Urinary bladder (tissue), 4 donors: ENCODE measurements around the gene PTCH1. TPM values are rescaled to one million over a fixed set of nuclear protein-coding genes. Genes with fewer than 3 reads are reported as not detected.

Experiments used
- DNase-seq: peaks from one replicate; pipeline ENCODE4 v3.0.0-alpha.2; 2015; ENCODE audit errors: extremely low spot score
- H3K27ac ChIP-seq: one replicate; pipeline ENCODE4 v1.5.1; 2013; ENCODE audit warnings: low read depth, mild to moderate bottlenecking, moderate library complexity
- H3K36me3 ChIP-seq: one replicate; pipeline ENCODE4 v1.6.1; 2013; ENCODE audit warnings: mild to moderate bottlenecking, moderate library complexity; ENCODE audit not compliant: insufficient read depth
- H3K4me1 ChIP-seq: one replicate; pipeline ENCODE4 v1.6.1; 2013; ENCODE audit warnings: mild to moderate bottlenecking, moderate library complexity; ENCODE audit not compliant: insufficient read depth
- H3K4me3 ChIP-seq: one replicate; pipeline ENCODE4 v1.5.1; 2013; ENCODE audit warnings: low read depth, low read length
- WGBS: extraction: QIAGEN DNeasy Blood & Tissue Kit; methylation state at CpG from one replicate; pipeline ENCODE4 v1.1.7; 2013; 5-methylcytosine and 5-hydroxymethylcytosine counted together
- polyA plus RNA-seq: library from polyadenylated mRNA; stranded (reverse); fragments of 200-250 nt; gene quantifications from one replicate; pipeline ENCODE4 v1.2.3, GENCODE V29; 2013
- total RNA-seq: library from RNA; depleted of rRNA; stranded (reverse); fragments of >200 nt; gene quantifications from one replicate; pipeline ENCODE4 v1.2.3, GENCODE V29; 2014
- donor health status: healthy with polysubstance abuse.
- donor health status: healthy.

PTCH1 gene
- total RNA-seq (48.0 TPM), polyA plus RNA-seq (30.1 TPM)

DNA sequence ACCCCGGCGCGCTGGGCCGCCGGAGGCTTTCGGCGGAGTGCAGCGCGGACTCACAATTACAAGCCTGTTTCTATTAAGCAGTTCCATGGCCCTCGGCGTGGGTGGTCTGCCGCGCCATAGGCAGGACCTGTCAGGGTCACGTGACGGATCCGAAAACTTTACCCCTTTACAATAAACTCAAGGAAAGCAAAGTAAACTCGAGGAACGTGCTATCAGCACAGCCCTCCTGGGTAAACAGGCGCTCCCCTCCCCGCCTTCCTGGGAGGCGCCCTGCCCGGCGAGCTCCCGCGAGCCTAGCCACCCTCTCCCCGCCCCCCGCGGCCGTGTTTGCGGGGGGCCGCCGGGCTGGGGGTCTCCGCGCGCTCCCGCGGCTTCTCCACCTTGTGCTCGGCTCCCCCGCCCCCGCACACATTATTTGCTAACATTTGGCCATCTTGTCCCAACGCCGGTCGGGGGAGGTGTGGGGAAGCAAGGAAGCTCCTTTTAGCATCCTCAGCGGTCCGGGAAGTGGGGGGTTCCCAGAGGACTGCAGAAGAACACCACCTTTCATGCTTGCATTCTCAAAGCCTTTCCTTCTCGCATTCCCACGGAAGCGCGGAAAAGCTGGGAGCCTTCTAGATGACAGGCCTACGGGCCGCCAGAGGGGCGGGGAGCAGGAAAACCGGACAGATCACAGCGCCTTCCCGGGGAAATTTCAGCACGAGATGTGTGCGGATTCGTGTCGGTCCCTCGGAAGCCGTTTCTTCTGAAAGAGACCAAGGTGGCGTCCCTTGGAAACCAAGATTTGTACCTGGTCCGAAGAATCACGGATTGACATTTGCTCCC lies at the start of gene PTCH1:
PTCH1 (minus strand) TSS at position 238 of the 825 bp plus-strand sequence.
- DNase-seq: no peak
- H3K4me3 ChIP-seq: peak within 1 kb of the TSS; percentile 94
- H3K27ac ChIP-seq: peak within 1 kb of the TSS; percentile 90

DNA sequence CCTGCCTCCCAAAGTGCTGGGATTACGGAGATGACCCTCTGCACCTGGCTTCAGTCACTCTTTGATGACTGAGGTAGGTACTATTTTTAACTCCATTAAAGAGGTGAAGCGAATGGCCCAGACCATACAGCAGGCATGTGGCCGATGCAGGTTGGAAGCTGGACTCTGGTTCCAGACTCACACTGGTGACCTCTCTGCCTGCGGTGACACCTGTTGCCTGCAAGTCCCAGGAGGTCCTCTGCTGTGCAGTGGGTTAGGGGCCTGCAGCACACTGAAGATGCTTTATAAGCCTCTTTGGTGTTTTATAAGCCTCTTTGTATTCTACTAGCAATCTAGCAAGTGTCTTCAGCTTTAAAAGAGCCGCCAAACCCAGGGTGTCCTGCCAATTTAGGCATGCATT lies 49.2 kb upstream of the PTCH1 start:
- 96% methylated on average over 5 of the region's 5 CpGs for WGBS
- H3K36me3 ChIP-seq: no peaks in the 10 kb centered on the region
- no peak overlapping the region for H3K27ac ChIP-seq
- H3K4me3 ChIP-seq: no peak overlapping the region
- H3K4me1 ChIP-seq: no peaks in the 10 kb centered on the region
- DNase-seq: no peak

More for the DNA sequence above, at the start of gene PTCH1:
- no peaks in the 10 kb centered on the region for H3K4me1 ChIP-seq
- H3K36me3 ChIP-seq: no peaks in the 10 kb centered on the region
- WGBS: 2% methylated on average over 64 of the region's 64 CpGs

DNA sequence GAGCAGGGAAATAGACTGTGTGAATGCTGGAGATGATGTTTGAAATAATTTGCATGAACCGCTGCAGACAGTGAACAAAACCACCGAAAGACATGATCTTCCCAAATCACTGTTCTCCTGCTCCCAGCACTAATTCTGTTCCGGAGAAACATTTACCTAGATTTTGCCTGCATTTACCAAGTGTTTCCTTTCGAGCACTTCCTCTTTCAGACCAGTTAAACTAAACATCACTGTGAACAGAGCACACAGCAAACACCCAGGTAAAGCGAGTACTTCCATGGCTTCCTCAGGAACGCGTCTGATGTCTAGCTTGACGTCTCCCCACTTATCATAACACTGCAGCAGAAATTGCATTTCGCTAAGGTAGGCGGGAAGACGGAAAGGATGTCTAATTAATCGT lies 45.1 kb upstream of the PTCH1 start:
- Histone ChIP-seq H3K4me3 (no peak overlapping the region), H3K27ac (no peak overlapping the region), H3K36me3 (no peaks in the 10 kb centered on the region), H3K4me1 (no peaks in the 10 kb centered on the region)
- 84% methylated on average over 12 of the region's 12 CpGs for whole genome bisulfite sequencing
- DNase-seq: no peak

DNA sequence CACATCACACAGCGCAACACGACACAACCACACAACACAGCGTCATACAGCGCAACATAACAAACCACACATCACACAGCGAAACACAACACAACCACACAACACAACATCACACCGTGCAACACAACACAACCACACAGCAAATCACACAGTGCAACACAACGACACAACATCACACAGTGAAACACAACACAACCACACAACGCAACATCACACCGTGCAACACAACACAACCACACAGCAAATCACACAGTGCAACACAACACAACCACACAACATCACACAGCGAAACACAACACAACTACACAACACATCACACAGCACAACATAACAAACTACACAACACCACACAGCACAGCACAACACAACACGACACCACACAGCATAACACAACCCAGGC lies 40.4 kb upstream of the PTCH1 start:
- DNase-seq: no peak
- H3K27ac ChIP-seq: no peak overlapping the region
- WGBS: 93% methylated on average over 11 of the region's 11 CpGs
- H3K4me1 ChIP-seq: no peaks in the 10 kb centered on the region
- H3K36me3 ChIP-seq: no peaks in the 10 kb centered on the region
- no peak overlapping the region for H3K4me3 ChIP-seq

DNA sequence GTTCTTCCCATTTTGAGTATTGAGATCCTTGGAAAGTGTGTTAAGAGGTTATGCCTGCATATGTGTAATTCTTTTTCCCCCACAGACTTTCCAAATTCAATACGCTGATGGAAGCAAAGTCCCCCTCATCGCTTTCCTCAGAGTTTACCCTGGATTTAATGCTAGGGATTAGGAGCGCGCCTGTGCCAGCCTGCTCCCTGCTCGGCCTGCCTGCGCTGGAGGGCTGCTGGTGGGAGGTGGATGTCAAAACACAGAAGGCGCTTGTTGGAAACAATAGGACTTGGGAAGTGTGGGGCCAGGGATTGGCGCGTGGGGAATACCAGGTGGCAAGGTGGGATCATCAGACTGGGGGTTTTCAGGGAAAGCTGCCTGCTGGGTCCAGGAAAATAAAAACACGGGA lies 39.8 kb upstream of the PTCH1 start:
- H3K4me3 ChIP-seq: no peak overlapping the region
- no peaks in the 10 kb centered on the region for H3K36me3 ChIP-seq
- no peaks in the 10 kb centered on the region for H3K4me1 ChIP-seq
- DNase-seq: no peak
- WGBS: 39% methylated on average over 10 of the region's 10 CpGs
- no peak overlapping the region for H3K27ac ChIP-seq

DNA sequence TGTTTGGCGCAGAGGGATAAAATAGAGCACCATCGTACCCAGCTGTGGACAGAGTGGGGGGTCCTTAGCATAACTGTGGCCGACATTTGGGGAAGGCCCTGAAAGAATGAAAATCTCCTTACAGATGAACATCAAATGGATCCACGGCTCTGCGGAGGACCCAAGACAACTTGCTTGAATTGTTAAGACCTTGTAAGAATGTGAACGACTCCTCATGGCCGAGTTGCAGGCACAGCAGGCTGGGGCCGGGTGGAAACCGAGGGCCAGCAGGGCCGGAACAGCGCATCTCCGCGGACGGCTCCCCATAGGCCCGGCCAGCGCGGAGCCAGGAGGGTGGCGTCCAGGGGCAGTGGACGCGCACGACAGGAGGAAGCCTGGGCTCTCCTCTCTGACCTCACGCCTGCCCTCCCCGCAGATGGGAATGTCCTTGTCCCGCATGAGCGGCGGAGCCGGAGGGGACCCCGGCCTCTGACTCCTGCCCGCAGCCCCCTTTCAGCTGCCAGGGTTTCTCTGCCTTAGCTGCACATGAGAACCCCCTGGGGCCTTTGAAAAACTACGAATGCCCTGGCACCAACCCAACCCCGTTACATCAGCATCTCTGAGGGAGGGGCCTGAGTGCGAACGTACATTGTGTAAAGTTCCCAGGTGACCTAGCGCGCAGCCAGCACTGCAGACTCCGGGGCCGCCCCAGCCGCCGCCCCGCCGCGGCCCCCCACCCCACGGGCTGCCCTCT lies 36.2 kb upstream of the PTCH1 start:
- no peak overlapping the region for H3K4me3 ChIP-seq
- no peaks in the 10 kb centered on the region for H3K4me1 ChIP-seq
- no peaks in the 10 kb centered on the region for H3K36me3 ChIP-seq
- peak; percentile 21 for DNase-seq
- WGBS: 41% methylated on average over 43 of the region's 43 CpGs
- no peak overlapping the region for H3K27ac ChIP-seq

DNA sequence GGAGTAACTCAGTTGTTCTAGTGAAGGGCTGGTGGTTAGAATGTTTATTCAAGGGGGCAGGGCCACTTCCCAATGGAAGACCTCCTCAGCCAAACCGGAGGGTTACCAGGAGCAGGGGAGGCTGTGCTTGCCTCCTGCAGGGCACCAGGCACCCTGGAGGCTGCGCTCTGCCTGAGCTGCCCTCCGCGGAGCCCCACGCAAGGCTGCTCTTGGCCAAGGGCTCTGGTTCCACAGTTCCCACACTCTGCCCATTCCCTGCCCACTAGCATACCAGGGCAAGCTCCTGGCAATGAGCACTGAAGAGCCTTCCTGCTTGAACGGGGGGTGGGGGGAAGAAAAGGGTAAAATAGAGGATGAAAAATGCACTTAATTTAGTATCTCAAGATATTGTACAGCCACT lies 35.5 kb upstream of the PTCH1 start:
- 88% methylated on average over 6 of the region's 6 CpGs for WGBS
- Histone ChIP-seq H3K27ac (no peak overlapping the region), H3K36me3 (no peaks in the 10 kb centered on the region), H3K4me3 (no peak overlapping the region), H3K4me1 (no peaks in the 10 kb centered on the region)
- no peak for DNase-seq

DNA sequence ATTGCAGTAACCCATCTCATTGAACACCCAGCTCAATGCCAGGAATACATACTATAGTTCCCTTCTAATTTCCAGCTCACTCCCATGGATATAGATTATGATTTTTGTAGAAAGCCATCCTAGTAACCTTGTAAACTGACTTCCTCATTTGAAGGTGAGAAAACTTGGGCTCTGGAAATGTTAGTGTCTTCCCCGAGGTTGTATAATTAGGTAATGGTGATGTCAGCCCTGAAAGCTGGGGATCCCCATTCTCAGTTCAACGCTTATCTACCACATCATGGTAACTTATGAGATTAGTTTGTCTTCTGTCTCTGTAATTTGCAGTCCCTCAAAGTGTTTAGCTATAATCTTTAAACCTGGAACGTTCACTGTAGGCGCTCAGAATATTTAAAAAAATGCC lies 34.6 kb upstream of the PTCH1 start:
- Histone ChIP-seq H3K36me3 (no peaks in the 10 kb centered on the region), H3K4me3 (no peak overlapping the region), H3K4me1 (no peaks in the 10 kb centered on the region), H3K27ac (no peak overlapping the region)
- DNase-seq: no peak
- 90% methylated on average over 4 of the region's 4 CpGs for WGBS

DNA sequence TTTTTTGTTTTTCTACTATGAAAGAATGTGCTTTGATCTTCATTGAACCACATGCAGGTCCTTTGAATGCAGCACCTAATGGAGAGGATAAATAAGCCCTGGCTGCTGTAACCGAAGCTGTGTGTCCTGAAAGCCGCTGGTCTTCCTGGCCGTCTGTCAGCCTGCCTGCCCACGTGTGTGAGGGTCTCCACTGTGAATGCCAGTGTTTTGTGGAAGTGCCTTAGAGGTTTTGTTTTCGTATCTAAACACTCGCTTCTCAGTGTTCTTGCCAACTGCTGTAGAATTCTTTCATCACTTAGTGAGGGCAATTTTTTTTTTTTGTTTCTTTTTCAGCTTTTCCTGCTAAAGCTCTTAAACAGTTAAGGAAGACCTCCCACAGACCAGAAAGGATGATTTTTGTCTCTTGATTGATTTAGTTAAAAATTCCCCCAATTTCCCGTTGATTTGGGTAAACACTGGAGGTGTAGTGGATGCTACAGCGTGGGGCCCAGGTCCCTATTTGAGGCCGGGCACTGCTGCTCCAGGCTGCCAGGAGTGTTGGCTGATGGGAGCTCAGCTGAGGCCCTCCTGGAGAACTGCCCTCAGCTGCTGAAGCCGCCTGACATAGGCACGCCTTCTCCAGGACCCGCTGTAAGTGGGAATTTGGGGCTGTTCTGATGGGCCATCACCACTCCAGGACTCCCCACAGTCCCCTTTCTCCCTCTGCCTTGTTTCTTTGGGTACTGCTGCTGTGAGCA lies 29.2 kb upstream of the PTCH1 start:
- no peaks in the 10 kb centered on the region for H3K36me3 ChIP-seq
- H3K27ac ChIP-seq: no peak overlapping the region
- H3K4me1 ChIP-seq: no peaks in the 10 kb centered on the region
- no peak overlapping the region for H3K4me3 ChIP-seq
- 60% methylated on average over 12 of the region's 12 CpGs for WGBS
- no peak for DNase-seq

DNA sequence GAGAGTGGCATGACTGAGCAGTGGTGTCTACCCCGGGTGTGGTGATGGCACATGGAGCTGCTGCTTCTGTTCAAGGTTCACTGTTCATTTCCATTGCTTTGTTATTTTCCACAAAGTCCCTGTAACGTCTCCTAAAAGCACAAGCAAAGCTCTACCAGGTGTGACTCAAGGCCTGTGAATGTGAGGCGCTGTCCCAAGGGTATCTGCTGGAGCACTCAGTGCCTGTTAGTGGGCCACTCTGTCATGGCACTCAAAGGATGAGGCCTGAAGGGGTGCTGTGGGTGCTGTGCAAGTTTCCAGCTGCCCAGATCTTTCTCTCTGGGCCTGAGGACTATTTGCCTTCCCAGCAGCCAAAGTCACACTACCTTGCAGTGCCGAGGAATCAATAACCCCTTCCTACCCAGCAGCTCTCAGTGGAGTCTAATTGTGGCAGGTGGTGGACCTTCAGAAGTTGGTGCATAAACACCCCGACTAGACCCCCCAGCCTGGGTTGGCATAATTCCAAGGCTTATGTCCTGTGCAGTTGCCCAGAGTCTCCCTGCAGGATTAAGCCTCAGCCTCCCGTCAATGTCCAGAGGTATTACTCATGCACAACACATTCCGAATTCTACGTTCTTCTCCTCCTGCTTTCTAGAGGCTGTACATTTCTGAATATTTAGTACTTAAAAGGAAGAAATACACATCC lies 17.4 kb upstream of the PTCH1 start:
- H3K4me1 ChIP-seq: no peaks in the 10 kb centered on the region
- H3K36me3 ChIP-seq: no peaks in the 10 kb centered on the region
- WGBS: 70% methylated on average over 8 of the region's 8 CpGs
- no peak for DNase-seq
- H3K4me3 ChIP-seq: no peak overlapping the region
- H3K27ac ChIP-seq: no peak overlapping the region

DNA sequence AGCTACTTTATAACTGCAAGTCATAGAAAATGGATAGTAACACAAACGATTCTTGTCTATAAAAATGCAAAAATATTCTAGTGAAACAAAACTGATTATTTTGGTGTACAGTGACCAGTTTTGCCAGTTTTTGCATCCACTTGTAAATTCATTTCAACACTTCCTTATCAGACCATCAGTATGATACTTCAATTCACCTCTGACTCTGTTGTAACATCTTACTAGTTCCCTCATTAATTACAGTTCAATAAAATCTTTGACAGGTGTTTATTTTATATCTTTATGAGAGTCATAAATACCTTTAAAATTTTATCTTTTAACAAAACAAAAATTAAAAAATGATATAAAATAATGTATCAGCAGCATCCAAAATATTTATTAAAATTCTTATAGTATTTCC lies 13.1 kb upstream of the PTCH1 start:
- no peak overlapping the region for H3K4me3 ChIP-seq
- WGBS: 73% methylated on average over 1 of the region's 1 CpG
- no peak overlapping the region for H3K27ac ChIP-seq
- DNase-seq: no peak
- H3K4me1 ChIP-seq: no peaks in the 10 kb centered on the region
- no peaks in the 10 kb centered on the region for H3K36me3 ChIP-seq

DNA sequence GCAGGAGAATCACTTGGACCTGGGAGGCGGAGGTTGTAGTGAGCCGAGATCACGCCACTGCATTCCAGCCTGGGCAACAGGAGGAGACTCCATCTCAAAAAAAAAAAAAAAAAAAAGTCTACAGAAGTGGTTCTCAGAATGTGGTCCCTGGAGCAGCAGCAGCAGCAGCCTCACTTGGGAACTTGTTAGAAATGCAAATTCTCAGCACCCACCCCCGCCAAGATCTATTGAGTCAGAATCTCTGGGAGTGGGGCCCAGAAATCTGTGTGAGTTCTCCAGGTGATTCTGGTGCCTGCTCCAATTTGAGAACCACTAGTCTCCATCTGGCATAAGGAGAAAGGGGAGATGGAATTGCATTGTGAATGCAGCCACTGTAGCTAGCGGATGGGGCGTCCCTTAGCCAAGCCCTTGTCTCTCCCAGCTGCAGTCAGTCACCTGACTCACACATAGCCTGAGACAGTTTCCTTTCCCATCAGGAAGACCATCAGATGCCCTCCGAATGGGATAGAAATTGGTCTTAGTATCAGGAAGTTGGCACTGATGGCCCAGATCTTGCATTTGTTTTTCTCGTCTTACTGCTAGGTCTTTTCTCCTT lies 12.2 kb upstream of the PTCH1 start:
- DNase-seq: no peak
- Histone ChIP-seq H3K27ac (no peak overlapping the region), H3K4me1 (no peaks in the 10 kb centered on the region), H3K36me3 (no peaks in the 10 kb centered on the region), H3K4me3 (no peak overlapping the region)
- WGBS: 85% methylated on average over 8 of the region's 8 CpGs

DNA sequence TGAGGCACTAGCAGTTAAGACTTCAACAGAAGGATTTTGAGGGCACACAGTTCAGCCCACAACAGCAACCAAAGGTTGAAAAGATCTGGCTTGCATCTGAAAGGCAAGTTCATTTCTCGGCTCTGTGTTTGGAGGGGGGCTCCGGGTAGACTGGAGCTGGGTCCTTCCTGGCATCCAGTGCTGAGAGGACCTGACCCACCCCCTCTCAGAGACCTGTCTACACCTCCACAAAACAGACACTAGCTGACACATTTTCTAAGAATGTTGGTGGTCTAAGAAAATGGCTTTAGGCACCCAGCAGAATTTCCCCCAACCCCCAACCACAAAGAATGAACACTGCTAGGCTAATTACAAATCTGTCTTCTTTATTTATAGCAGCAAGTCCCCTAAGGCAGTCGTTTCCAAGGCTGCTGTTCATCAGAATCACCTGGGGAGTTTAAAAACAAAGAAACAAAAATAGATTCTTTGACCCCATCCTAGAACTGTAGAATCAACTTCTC lies 6.2 kb upstream of the PTCH1 start:
- DNase-seq: no peak
- Histone ChIP-seq H3K27ac (no peak overlapping the region), H3K4me1 (no peaks in the 10 kb centered on the region), H3K4me3 (no peak overlapping the region), H3K36me3 (no peaks in the 10 kb centered on the region)
- 56% methylated on average over 3 of the region's 3 CpGs for WGBS
